ENCODE data around the gene NGEF. TPM values are rescaled to one million over a fixed set of nuclear protein-coding genes. Genes with fewer than 3 reads are reported as not detected.
"Not testable (repeated sequence)": the region's sequence is repeated elsewhere in the genome, so short reads cannot be mapped to it uniquely, and the experiment has no call there.

Gene NGEF
- total RNA-seq, 1 experiment from 2014 or later: 0.75 TPM

DNA sequence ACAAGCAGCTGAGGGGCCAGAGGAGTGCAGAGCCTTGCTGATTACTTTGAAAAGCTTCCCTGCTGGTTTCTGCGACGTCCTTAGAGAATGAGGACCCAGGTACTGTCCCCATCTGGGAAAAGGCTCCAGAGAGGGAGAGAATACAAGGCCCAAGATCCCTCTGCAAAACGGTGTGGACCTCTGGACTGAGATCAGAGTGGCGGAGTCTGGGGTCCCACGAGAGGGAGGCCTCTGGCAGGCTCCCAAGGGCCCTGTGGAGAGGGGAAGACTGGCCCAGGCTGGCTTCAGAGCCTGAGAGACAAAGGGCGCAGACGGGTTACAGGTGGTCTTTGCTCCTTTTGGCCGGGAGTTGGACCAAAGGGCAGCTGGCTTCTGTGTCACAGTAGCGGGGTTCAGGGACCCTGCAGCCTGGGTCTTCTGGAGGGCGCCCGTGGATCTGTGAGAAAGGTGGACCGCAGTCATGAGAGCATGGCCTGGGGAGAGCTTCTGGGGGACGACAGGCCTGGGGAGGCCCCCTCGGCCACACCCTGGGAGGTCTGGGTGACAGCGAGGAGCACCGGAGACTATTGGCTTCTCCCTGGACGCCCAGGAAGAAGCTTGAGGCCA lies 142.2 kb downstream of the NGEF start:
- no peak for DNase-seq (ENCODE audit: low spot score)
- in situ Hi-C loops (cut with HindIII; ENCODE audit: low sequenced_read_pairs): no loop called here

DNA sequence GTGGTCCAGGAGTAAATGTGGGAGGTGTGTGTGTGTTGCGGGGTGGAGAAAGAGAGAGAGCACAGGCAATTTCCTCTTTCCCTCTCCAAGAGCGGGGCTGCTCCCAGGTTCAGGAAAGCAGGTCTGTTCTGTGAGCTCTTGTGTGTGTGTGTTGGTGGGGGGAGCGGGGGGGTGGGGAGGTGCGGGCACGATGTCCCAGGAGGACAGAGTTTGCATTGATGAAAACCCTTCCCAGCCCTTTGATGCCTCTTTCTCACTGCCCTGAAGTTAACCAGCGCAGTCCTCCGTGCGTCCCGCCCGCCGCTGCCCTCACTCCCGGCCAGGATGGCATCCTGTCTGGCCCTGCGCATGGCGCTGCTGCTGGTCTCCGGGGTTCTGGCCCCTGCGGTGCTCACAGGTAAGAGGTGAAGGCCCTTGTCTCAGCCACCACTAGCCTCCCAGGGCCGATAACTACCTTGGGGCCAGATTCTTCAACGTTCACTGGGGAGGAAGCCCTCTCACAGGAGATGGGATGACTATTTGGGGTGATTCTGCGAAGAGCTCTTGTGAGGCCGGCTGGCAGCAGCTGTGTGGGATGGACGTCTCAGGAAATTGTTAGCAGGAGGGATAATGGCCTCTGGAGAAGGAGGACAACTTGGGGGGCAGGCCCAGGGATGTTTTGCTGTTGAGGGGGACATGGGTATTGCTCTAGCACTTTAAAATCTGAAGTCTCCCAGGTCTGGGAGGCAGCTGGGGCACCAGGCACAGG lies 142.9 kb downstream of the NGEF start, which contains the start of gene SNORC:
SNORC (plus strand) TSS at position 247 of the 748 bp plus-strand sequence; CDS start at position 325, 78 bp downstream.
- DNase-seq (ENCODE audit: low spot score): no peak
- in situ Hi-C loops (cut with HindIII; ENCODE audit: low sequenced_read_pairs): no loop called here

DNA sequence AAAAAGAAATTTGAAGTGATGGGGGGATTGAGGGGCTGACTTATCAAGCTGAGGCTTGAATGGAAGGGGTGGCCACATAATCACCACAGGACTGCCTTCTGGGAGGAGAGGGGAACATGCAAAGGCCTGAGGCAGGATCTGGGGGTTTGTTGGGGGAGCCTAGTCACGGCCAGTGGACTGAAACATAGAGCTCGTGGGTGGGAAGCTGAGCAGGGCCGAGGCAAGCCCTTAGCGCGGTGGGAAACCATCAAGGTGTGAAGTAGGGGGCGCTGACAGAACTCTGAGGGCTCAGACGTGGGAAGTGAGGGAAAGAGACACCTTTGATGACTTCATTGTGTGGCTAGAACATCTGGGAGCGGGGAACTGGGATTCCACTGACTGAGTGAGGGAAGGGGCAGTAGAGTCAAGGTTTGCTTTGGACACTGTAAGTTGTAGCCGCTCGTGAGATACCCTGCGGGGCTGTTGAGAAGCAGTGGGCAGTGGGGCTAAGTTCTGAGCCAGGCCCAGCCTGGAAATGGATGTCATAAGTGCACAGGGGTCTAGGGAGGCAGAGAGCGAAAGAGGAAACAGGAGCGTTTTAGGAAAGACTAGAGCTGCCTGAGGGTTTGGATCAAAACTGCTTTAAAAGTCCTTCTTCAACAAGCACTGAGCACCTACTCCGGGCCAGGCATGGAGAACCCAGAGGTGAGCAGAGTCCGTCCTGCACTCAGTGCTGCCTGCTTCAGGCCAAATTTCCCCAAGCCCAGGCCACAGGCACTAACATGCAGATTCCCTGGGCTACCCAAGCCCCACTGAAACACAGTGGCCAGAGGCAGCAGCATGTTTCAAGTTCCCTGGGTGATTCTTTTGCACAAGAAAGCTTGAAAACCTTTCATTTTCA lies 143.7 kb downstream of the NGEF start:
- DNase-seq (ENCODE audit: low spot score): no peak
- in situ Hi-C loops (cut with HindIII; ENCODE audit: low sequenced_read_pairs): no loop called here

DNA sequence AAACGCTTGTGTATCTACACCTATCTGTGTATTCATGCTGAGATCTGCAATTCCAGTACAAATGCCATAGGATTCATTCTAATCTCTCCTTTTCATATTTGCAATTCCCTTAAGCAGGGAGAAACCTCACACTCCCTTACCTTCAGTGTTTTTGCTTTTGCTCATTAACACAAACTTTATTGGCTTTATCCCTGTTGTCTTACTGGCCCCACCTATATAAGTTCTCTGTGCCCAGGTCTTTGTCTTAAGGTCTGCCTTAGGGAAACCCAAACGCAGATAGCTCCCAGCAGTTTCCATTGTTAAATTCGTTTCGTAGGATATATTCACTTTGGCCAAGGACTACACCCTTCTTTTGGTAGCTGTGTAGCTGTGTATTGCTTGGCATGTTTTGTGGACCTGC lies 147.0 kb downstream of the NGEF start:
- in situ Hi-C loops (cut with HindIII; ENCODE audit: low sequenced_read_pairs): no loop called here
- no peak for DNase-seq (ENCODE audit: low spot score)

DNA sequence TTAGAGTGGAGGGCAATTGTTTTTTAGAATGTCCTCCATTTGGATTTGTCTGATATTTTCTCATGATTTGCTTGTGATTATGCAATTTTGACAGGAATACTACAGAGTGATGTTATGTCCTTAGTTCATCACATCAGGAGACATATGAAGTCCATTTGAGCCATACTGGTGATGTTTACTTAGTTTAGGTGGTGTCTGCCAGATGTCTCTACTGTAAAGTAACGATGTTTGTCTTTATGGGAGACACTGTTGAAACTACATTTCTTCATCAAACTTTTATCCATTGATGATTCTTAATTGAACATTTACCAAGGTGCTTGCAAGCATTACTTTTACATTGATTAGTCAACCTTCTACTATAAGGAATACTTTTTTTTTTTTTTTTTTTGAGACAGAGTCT lies 147.9 kb downstream of the NGEF start:
- in situ Hi-C loops (cut with HindIII; ENCODE audit: low sequenced_read_pairs): no loop called here
- DNase-seq (ENCODE audit: low spot score): no peak

DNA sequence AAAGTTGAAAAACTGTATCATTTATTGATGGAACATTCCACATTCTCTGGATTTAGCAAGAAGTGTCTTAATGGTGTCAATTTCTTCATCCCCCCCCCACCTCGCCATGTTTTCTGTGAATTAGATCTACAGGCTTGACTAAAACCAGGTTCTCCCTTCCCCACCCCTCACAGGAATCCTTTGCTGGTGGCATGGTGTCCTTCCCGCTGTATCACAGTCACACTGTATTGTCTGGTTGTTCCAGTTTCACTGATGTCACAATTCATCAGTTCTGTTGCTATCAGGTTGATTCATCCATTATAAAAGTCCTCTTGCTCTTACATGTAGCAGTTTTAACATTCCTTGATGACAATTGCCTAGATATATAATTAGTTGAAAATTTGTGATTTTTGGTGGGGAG lies 149.1 kb downstream of the NGEF start:
- in situ Hi-C loops (cut with HindIII; ENCODE audit: low sequenced_read_pairs): no loop called here
- DNase-seq (ENCODE audit: low spot score): no peak

DNA sequence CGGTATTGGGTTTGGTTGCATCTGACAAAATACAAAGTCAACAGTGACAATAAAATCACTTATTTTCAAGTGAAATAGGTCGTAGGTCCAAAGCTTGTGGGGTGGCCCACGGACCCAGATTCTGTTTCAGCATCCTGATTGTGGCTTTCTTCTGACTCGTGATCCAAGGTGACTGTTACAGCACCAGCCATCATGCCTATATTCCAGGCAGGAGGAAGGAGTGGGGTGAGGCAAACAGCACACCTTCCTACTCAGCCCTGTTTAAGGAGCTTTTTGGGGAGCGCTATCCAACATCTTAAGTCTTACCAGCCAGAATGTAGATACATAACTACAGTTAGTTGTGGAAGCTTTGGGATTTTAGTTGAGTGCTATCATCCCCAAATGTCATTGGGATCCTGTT lies 151.7 kb downstream of the NGEF start:
- no peak for DNase-seq (ENCODE audit: low spot score)
- in situ Hi-C loops (cut with HindIII; ENCODE audit: low sequenced_read_pairs): no loop called here

DNA sequence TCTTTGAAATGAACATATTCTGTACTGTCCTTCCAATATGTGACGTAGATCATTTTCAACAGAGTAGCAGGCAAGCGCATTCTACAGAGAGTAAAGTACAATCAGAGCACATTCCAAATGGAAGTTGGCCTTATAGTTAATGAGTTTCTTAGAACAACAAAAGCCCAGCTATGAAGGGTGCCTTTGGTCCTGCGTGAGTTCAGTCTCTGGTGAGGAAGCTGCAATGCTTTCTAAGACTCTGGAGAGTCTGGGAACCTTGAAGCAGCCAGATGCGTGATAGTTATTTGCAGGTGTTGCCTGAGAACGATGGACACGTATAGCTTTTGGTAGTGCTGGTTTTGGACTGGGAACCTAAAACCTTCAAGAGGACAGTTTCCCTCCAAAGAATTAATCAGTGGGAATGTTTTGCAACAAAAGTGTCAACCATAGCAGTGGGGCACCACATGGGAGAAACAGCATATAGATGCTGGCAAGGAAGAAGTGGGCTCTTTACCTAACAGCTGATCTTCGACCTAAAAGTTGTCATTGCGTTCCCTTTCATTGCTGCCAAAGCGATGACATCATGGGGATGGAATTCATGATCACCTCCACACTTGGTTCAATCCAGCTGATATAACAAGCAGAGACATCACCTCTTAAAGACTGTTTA lies 152.3 kb downstream of the NGEF start:
- DNase-seq (ENCODE audit: low spot score): no peak
- in situ Hi-C loops (cut with HindIII; ENCODE audit: low sequenced_read_pairs): no loop called here

DNA sequence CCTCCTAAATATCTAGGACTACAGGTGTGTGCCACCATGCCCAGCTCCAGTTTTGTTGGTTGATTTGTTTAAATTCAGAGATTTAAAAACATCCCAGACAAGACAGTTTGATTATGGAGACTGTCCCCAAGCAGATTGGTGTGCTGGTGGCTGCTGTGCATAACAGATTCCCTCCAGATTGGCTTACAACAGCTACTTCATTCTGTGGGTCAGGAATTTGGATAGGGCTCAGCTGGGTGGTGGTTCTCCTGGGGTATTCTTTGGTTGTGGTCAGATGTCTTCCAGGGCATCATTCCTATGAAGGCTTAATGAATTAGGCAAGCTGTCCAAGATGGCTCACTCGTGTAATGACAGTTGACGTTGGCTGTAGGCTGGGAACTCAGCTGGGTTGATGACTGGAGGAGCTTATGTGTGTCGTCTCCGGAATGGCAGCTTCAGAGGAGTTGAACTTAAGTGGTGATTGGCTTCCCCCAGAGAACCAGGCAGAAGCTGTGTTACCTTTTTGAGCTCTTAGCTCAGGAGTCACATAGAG lies 153.6 kb downstream of the NGEF start:
- in situ Hi-C loops (cut with HindIII; ENCODE audit: low sequenced_read_pairs): no loop called here
- DNase-seq (ENCODE audit: low spot score): no peak

DNA sequence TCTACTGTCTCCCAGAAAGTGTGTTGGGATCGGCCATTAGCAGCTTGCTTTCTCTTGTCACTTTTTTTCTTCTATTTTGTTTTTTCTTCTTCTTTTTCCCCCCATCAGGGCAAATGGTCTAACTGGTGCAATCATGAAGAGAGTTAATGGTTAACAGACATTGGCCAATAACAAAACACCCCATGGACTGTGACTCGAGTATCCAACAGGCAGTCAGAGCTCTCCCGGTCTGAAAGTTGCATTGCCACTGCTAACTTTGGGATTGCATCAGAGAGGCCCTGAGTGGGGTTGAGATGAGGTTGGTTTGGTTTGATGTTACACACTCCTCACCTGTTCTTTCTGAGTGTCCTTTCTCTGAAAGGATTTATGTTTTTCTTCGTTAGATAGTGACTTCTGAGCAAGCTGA lies 155.9 kb downstream of the NGEF start:
- DNase-seq (ENCODE audit: low spot score): no peak
- in situ Hi-C loops (cut with HindIII; ENCODE audit: low sequenced_read_pairs): no loop called here

DNA sequence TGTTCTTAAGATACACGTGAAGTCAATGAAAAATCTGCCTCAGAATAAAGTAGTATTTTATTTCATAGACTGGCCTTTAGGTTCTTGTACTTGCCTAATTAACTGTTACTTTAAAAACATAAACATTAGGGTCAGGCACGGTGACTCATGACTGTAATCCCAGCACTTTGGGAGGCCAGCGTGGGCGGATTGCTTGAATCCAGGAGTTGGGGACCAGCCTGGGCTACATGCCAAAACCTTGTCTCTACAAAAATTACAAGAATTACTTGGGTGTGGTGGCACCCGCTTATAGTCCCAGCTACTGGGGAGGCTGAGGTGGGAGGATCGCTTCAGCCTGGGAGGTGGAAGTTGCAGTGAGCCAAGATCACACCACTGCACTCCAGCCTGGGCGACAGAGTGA lies 159.0 kb downstream of the NGEF start:
- in situ Hi-C loops (cut with HindIII; ENCODE audit: low sequenced_read_pairs): no loop called here
- no peak for DNase-seq (ENCODE audit: low spot score)

DNA sequence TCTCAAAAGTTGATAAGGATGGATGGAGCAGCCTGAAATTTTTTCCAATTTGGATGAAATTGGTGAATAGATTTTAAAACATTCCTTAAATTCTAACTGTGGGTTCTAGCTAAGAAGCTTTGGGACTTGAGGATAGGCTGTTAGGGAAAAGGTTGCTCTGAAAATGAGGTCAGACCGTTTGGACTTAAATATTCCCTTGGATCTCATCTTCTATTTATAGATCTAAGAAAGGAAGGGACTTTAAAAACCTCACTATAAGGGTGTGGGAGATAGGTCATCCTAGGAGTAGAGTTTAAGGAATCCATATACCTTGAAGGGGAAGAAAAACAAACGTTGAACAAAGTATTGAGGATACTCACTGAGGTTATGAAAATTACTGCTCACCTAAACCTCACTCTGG lies 160.4 kb downstream of the NGEF start:
- in situ Hi-C loops (cut with HindIII; ENCODE audit: low sequenced_read_pairs): no loop called here
- no peak for DNase-seq (ENCODE audit: low spot score)

DNA sequence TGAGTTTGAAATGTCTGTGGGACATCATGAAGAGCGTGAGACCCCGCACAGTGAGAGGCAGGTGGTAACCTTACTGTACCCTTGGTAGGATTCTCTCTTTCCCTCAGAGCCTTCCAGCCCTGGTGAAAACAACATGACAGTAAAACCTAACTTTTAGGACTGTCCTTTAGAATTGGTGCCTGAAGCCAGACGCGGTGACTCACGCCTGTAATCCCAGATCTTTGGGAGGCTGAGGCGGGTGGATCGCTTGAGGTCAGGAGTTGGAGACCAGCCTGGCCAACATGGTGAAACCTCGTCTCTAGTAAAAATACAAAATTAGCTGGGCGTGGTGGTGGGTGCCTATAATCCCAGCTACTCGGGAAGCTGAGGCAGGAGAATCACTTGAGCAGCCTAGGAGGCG lies 161.0 kb downstream of the NGEF start:
- in situ Hi-C loops (cut with HindIII; ENCODE audit: low sequenced_read_pairs): not testable (repeated sequence)

DNA sequence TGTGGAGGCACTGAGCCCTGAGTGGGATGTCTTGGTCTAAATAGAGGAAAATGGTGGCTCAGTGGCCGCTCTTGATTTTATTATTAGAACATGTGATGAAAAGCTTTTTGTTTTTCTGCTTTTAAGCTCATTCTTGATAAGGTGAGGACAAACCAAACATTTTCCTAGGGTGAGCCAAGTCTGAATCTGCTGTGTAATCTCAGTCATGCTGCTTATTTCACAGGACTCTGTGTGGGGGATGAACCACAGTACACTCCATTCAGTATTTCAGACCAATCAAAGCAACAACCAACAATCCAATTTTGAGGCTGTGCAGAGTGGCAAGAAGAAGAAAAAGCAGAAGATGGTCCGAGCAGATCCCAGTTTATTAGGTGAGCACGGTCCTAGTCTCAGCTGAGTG lies 163.0 kb downstream of the NGEF start:
- DNase-seq (ENCODE audit: low spot score): no peak
- in situ Hi-C loops (cut with HindIII; ENCODE audit: low sequenced_read_pairs): no loop called here

More for the DNA sequence above, 161.0 kb downstream of the NGEF start:
- not testable (repeated sequence) for DNase-seq (ENCODE audit: low spot score)

DNA sequence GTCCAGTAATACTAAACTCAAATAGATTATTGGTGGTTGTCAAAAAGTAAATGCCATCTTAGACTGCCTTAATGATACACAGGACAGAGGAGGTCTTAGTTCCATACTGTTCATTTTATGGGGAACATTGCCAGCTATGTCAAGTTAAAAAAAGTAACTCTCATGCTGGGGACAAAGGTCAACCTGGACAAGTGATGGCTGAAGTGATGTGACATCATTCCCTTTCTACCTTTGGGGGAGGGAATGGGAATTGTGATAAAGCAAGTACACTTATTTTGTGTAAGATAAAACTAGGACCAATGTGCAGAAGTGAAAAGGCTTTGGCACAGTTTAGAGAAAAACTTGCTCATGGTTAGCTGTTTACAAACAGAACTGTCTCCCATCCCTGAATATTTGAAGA lies 167.0 kb downstream of the NGEF start:
- no peak for DNase-seq (ENCODE audit: low spot score)
- in situ Hi-C loops (cut with HindIII; ENCODE audit: low sequenced_read_pairs): no loop called here

DNA sequence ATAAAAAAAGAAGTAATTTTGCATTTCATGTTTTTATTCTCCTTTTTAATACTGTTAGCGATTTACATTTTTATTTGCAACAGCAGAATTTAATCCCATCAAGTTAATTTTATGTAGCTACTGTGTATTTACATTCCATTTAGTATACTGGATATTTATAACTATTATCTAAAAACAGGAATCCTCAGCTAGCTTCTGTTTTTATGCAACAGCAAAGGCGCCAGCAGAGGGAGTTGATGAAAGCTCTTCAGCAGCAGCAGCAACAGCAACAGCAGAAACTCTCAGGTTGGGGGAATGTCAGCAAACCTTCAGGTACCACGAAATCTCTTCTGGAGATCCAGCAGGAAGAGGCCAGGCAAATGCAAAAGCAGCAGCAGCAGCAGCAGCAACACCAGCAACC lies 169.2 kb downstream of the NGEF start:
- no peak for DNase-seq (ENCODE audit: low spot score)
- in situ Hi-C loops (cut with HindIII; ENCODE audit: low sequenced_read_pairs): no loop called here

DNA sequence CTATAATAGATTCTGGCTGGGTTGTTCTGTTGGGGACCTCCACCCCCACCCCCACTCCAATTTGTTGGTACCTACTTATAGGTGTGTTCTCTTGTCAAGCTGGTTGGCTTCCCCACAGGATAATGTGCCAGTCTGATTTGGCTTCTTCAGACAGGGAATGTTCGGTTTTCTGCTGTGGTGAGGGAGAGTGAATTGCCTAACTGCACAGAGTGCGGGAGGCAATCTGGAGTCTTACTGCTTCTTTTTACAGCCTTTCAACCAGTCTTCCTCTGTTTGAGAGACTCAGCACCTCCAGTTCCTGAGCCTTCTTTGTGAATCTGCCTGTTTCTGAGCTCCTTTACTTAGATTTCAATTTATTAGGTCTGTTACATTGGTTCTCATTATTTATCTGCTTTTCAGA lies 170.4 kb downstream of the NGEF start:
- in situ Hi-C loops (cut with HindIII; ENCODE audit: low sequenced_read_pairs): no loop called here
- no peak for DNase-seq (ENCODE audit: low spot score)

DNA sequence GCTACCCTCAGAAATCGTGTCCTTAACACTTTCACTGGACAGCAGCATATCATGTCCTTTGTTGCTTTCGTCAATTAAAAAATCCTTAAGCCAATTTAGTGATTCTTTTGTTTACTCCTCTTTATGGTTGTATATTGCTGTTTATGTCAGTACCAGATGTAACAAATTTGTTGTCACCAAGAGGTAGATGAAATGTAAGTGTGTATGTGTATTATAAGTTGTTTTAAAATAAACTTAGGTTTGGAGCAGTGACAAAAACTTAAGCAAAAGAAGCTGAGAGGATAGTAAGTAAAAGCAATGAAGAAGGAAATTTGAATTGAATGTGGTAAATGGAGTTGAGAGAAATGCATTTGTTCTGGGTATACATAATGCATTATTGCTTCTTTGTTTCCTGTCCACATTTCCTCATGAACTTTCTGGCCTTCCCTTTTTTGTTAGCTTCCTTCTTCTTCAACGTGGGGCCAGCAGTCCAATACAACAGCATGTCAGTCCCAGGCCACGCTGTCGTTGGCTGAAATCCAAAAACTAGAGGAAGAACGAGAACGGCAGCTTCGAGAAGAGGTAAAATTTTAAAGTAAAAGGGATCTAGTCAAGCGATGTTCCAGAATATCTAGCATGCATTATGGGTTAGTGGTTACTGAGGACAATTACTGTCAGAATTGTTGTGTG lies 173.5 kb downstream of the NGEF start:
- in situ Hi-C loops (cut with HindIII; ENCODE audit: low sequenced_read_pairs): no loop called here
- peak; percentile 37 for DNase-seq (ENCODE audit: low spot score)

DNA sequence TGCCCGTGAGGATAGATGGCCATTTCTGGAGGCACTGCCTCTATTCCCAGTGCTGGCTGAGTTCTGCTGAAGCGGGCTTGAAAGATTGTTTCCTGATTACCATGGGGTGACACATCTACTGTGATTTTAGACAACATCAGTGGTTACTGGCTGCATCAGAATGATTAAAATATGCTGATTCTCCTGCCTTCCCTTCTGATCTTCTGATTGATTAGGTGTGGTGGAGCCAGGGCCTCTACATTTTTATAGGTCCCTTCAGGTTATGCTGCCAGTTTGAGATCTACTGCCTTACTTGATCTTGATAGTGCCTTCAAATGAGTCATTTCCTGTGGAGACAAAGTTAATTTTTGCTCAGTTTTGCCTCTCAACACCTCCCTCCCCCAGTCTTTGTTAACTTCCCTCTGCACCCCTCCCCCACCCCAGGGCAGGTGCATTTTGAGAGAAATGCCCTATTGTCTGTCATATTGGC lies 174.6 kb downstream of the NGEF start:
- in situ Hi-C loops (cut with HindIII; ENCODE audit: low sequenced_read_pairs): no loop called here
- no peak for DNase-seq (ENCODE audit: low spot score)
